Measurements from ENCODE around the gene USP17L29. TPM values are rescaled to one million over a fixed set of nuclear protein-coding genes. Genes with fewer than 3 reads are reported as not detected.
"Not testable (repeated sequence)": the region's sequence is repeated elsewhere in the genome, so short reads cannot be mapped to it uniquely, and the experiment has no call there.

USP17L29 gene
- total RNA-seq: not detected

GRCh38 chr4:9353338-9353737 is at the start of gene USP17L29:
TSS of gene USP17L29 (plus strand) at chr4:9353638. CDS start at chr4:9353638, 0 bp downstream.
- DNase-seq (ENCODE audit: low spot score in 2 of 2); intact Hi-C loops (cut with DNase I; ENCODE audit: low total_unique reads); H3K4me3 ChIP-seq (ENCODE audit: low read depth, poor library complexity, severe bottlenecking): not testable (repeated sequence)
- WGBS, 2 donors: no CpG with 5 or more reads among the region's 15 CpGs

GRCh38 chr4:9324191-9324590 is 29.2 kb upstream of the USP17L29 start:
- H3K4me3 ChIP-seq (ENCODE audit: low read depth, poor library complexity, severe bottlenecking); DNase-seq (ENCODE audit: low spot score in 2 of 2); intact Hi-C loops (cut with DNase I; ENCODE audit: low total_unique reads): not testable (repeated sequence)
- WGBS, 2 donors: 74 to 86% methylated on average over 5 to 7 of the region's 13 CpGs

GRCh38 chr4:9324865-9325264 is 28.6 kb upstream of the USP17L29 start, which contains the start of gene USP17L24:
TSS of gene USP17L24 (plus strand) at chr4:9325165. CDS start at chr4:9325165, 0 bp downstream.
- DNase-seq (ENCODE audit: low spot score in 2 of 2); intact Hi-C loops (cut with DNase I; ENCODE audit: low total_unique reads); H3K4me3 ChIP-seq (ENCODE audit: low read depth, poor library complexity, severe bottlenecking): not testable (repeated sequence)
- WGBS, 2 donors: no CpG with 5 or more reads among the region's 15 CpGs

- H3K4me3 ChIP-seq (ENCODE audit: low read depth, poor library complexity, severe bottlenecking); intact Hi-C loops (cut with DNase I; ENCODE audit: low total_unique reads); DNase-seq (ENCODE audit: low spot score in 2 of 2): not testable (repeated sequence)
- WGBS, 2 donors: no CpG with 5 or more reads among the region's 15 CpGs
Measured at GRCh38 chr4:9329611-9330010, 23.8 kb upstream of the USP17L29 start, which contains the start of gene USP17L25. TSS of gene USP17L25 (plus strand) at chr4:9329911. CDS start at chr4:9329911, 0 bp downstream.

GRCh38 chr4:9334358-9334757 is 19.1 kb upstream of the USP17L29 start, which contains the start of gene USP17L26:
TSS of gene USP17L26 (plus strand) at chr4:9334658. CDS start at chr4:9334658, 0 bp downstream.
- intact Hi-C loops (cut with DNase I; ENCODE audit: low total_unique reads); DNase-seq (ENCODE audit: low spot score in 2 of 2); H3K4me3 ChIP-seq (ENCODE audit: low read depth, poor library complexity, severe bottlenecking): not testable (repeated sequence)
- WGBS, 2 donors: no CpG with 5 or more reads among the region's 15 CpGs

- DNase-seq (ENCODE audit: low spot score in 2 of 2); H3K4me3 ChIP-seq (ENCODE audit: low read depth, poor library complexity, severe bottlenecking); intact Hi-C loops (cut with DNase I; ENCODE audit: low total_unique reads): not testable (repeated sequence)
- WGBS, 2 donors: no CpG with 5 or more reads among the region's 15 CpGs
Measured at GRCh38 chr4:9339103-9339502, 14.3 kb upstream of the USP17L29 start, which contains the start of gene USP17L5. TSS of gene USP17L5 (plus strand) at chr4:9339403. CDS start at chr4:9339403, 0 bp downstream.

- no CpG with 5 or more reads among the region's 15 CpGs for WGBS, 2 donors
- DNase-seq (ENCODE audit: low spot score in 2 of 2); intact Hi-C loops (cut with DNase I; ENCODE audit: low total_unique reads); H3K4me3 ChIP-seq (ENCODE audit: low read depth, poor library complexity, severe bottlenecking): not testable (repeated sequence)
Measured at GRCh38 chr4:9343848-9344247, 9.6 kb upstream of the USP17L29 start, which contains the start of gene USP17L27. TSS of gene USP17L27 (plus strand) at chr4:9344148. CDS start at chr4:9344148, 0 bp downstream.

- H3K4me3 ChIP-seq (ENCODE audit: low read depth, poor library complexity, severe bottlenecking); DNase-seq (ENCODE audit: low spot score in 2 of 2); intact Hi-C loops (cut with DNase I; ENCODE audit: low total_unique reads): not testable (repeated sequence)
- no CpG with 5 or more reads among the region's 15 CpGs for WGBS, 2 donors
Measured at GRCh38 chr4:9348593-9348992, 4.8 kb upstream of the USP17L29 start, which contains the start of gene USP17L28. TSS of gene USP17L28 (plus strand) at chr4:9348893. CDS start at chr4:9348893, 0 bp downstream.

GRCh38 chr4:9350866-9351265 is 2.6 kb upstream of the USP17L29 start:
- intact Hi-C loops (cut with DNase I; ENCODE audit: low total_unique reads): not testable (repeated sequence)

GRCh38 chr4:9362829-9363228 is 9.4 kb downstream of the USP17L29 start, which contains the start of gene USP17L30:
TSS of gene USP17L30 (plus strand) at chr4:9363129. CDS start at chr4:9363129, 0 bp downstream.
- intact Hi-C loops (cut with DNase I; ENCODE audit: low total_unique reads); H3K4me3 ChIP-seq (ENCODE audit: low read depth, poor library complexity, severe bottlenecking); DNase-seq (ENCODE audit: low spot score in 2 of 2): not testable (repeated sequence)
- no CpG with 5 or more reads among the region's 15 CpGs for WGBS, 2 donors

More at GRCh38 chr4:9350866-9351265, 2.6 kb upstream of the USP17L29 start:
- H3K4me3 ChIP-seq (ENCODE audit: low read depth, poor library complexity, severe bottlenecking); DNase-seq (ENCODE audit: low spot score in 2 of 2): not testable (repeated sequence)
- no CpG with 5 or more reads among the region's 18 CpGs for WGBS, 2 donors

GRCh38 chr4:9379881-9380280 is 26.4 kb downstream of the USP17L29 start:
- intact Hi-C loops (cut with DNase I; ENCODE audit: low total_unique reads); DNase-seq (ENCODE audit: low spot score in 2 of 2); H3K4me3 ChIP-seq (ENCODE audit: low read depth, poor library complexity, severe bottlenecking): not testable (repeated sequence)
- WGBS, 2 donors: 0 to 44% methylated on average over 1 of the region's 1 CpG

GRCh38 chr4:9381012-9381534 is 27.6 kb downstream of the USP17L29 start:
- H3K4me3 ChIP-seq (ENCODE audit: low read depth, poor library complexity, severe bottlenecking); DNase-seq (ENCODE audit: low spot score in 2 of 2); intact Hi-C loops (cut with DNase I; ENCODE audit: low total_unique reads): not testable (repeated sequence)
- WGBS, 2 donors: 10 to 38% methylated on average over 6 to 18 of the region's 36 CpGs

All from lower leg skin (tissue), 4 donors.